ENCODE results near the gene ARX.

ARX gene

GRCh38 chrX:24988314-24988713 is 27.5 kb downstream of the ARX start:
- Histone ChIP-seq H3K4me3 (ENCODE audit: low read length) (no peak overlapping the region), H3K4me1 (ENCODE audit: control insufficient read depth, insufficient read depth, low read length) (no peaks in the 10 kb centered on the region), H3K9me3 (replicated peaks; ENCODE audit: low read length) (no peaks in the 10 kb centered on the region), H3K9ac (ENCODE audit: low read depth, low read length) (no peak overlapping the region), H3K27me3 (ENCODE audit: control insufficient read depth, insufficient read depth, low read length) (no peaks in the 10 kb centered on the region), H3K36me3 (ENCODE audit: insufficient read depth, low read length) (no peaks in the 10 kb centered on the region), H3K4me2 (ENCODE audit: low read length) (no peak overlapping the region)

- Histone ChIP-seq H3K9me3 (replicated peaks; ENCODE audit: low read length) (no peaks in the 10 kb centered on the region), H3K9ac (ENCODE audit: low read depth, low read length) (no peak overlapping the region), H3K4me2 (ENCODE audit: low read length) (no peak overlapping the region), H3K4me1 (ENCODE audit: control insufficient read depth, insufficient read depth, low read length) (no peaks in the 10 kb centered on the region), H3K4me3 (ENCODE audit: low read length) (no peak overlapping the region), H3K27me3 (ENCODE audit: control insufficient read depth, insufficient read depth, low read length) (no peaks in the 10 kb centered on the region), H3K36me3 (ENCODE audit: insufficient read depth, low read length) (no peaks in the 10 kb centered on the region)
Observed at GRCh38 chrX:24987731-24988130, 28.0 kb downstream of the ARX start.

- Histone ChIP-seq H3K9me3 (replicated peaks; ENCODE audit: low read length) (no peaks in the 10 kb centered on the region), H3K4me1 (ENCODE audit: control insufficient read depth, insufficient read depth, low read length) (no peaks in the 10 kb centered on the region), H3K36me3 (ENCODE audit: insufficient read depth, low read length) (no peaks in the 10 kb centered on the region), H3K27me3 (ENCODE audit: control insufficient read depth, insufficient read depth, low read length) (no peaks in the 10 kb centered on the region), H3K9ac (ENCODE audit: low read depth, low read length) (no peak overlapping the region), H3K4me3 (ENCODE audit: low read length) (no peak overlapping the region), H3K4me2 (ENCODE audit: low read length) (no peak overlapping the region)
Observed at GRCh38 chrX:24985120-24985519, 30.6 kb downstream of the ARX start.

GRCh38 chrX:24983931-24984330 is 31.8 kb downstream of the ARX start:
- no peaks in the 10 kb centered on the region for H3K36me3 ChIP-seq (ENCODE audit: insufficient read depth, low read length)
- no peaks in the 10 kb centered on the region for H3K9me3 ChIP-seq (replicated peaks; ENCODE audit: low read length)
- no peak overlapping the region for H3K4me2 ChIP-seq (ENCODE audit: low read length)
- H3K9ac ChIP-seq (ENCODE audit: low read depth, low read length), result no peak overlapping the region
- no peak overlapping the region for H3K4me3 ChIP-seq (ENCODE audit: low read length)
- H3K27me3 ChIP-seq (ENCODE audit: control insufficient read depth, insufficient read depth, low read length), result no peaks in the 10 kb centered on the region
- no peaks in the 10 kb centered on the region for H3K4me1 ChIP-seq (ENCODE audit: control insufficient read depth, insufficient read depth, low read length)

GRCh38 chrX:24982306-24982965 is 33.3 kb downstream of the ARX start:
- no peaks in the 10 kb centered on the region for H3K9me3 ChIP-seq (replicated peaks; ENCODE audit: low read length)
- H3K27me3 ChIP-seq (ENCODE audit: control insufficient read depth, insufficient read depth, low read length), result no peaks in the 10 kb centered on the region
- H3K9ac ChIP-seq (ENCODE audit: low read depth, low read length), result no peak overlapping the region

GRCh38 chrX:24981030-24981429 is 34.7 kb downstream of the ARX start:
- H3K27me3 ChIP-seq (ENCODE audit: control insufficient read depth, insufficient read depth, low read length), result no peaks in the 10 kb centered on the region
- H3K4me1 ChIP-seq (ENCODE audit: control insufficient read depth, insufficient read depth, low read length), result no peaks in the 10 kb centered on the region
- H3K9ac ChIP-seq (ENCODE audit: low read depth, low read length), result no peak overlapping the region
- H3K9me3 ChIP-seq (replicated peaks; ENCODE audit: low read length), result no peaks in the 10 kb centered on the region
- H3K4me2 ChIP-seq (ENCODE audit: low read length), result no peak overlapping the region
- no peak overlapping the region for H3K4me3 ChIP-seq (ENCODE audit: low read length)
- no peaks in the 10 kb centered on the region for H3K36me3 ChIP-seq (ENCODE audit: insufficient read depth, low read length)

More at GRCh38 chrX:24982306-24982965, 33.3 kb downstream of the ARX start:
- H3K4me2 ChIP-seq (ENCODE audit: low read length), result peak overlapping the region; percentile 2
- H3K36me3 ChIP-seq (ENCODE audit: insufficient read depth, low read length), result no peaks in the 10 kb centered on the region
- H3K4me3 ChIP-seq (ENCODE audit: low read length), result no peak overlapping the region
- no peaks in the 10 kb centered on the region for H3K4me1 ChIP-seq (ENCODE audit: control insufficient read depth, insufficient read depth, low read length)

GRCh38 chrX:24979081-24979480 is 36.7 kb downstream of the ARX start:
- Histone ChIP-seq H3K4me2 (ENCODE audit: low read length) (no peak overlapping the region), H3K9ac (ENCODE audit: low read depth, low read length) (no peak overlapping the region), H3K4me1 (ENCODE audit: control insufficient read depth, insufficient read depth, low read length) (no peaks in the 10 kb centered on the region), H3K9me3 (replicated peaks; ENCODE audit: low read length) (no peaks in the 10 kb centered on the region), H3K36me3 (ENCODE audit: insufficient read depth, low read length) (no peaks in the 10 kb centered on the region), H3K4me3 (ENCODE audit: low read length) (no peak overlapping the region), H3K27me3 (ENCODE audit: control insufficient read depth, insufficient read depth, low read length) (no peaks in the 10 kb centered on the region)

- H3K27me3 ChIP-seq (ENCODE audit: control insufficient read depth, insufficient read depth, low read length), result no peaks in the 10 kb centered on the region
- no peaks in the 10 kb centered on the region for H3K36me3 ChIP-seq (ENCODE audit: insufficient read depth, low read length)
- no peak overlapping the region for H3K4me3 ChIP-seq (ENCODE audit: low read length)
- H3K9ac ChIP-seq (ENCODE audit: low read depth, low read length), result no peak overlapping the region
- no peaks in the 10 kb centered on the region for H3K4me1 ChIP-seq (ENCODE audit: control insufficient read depth, insufficient read depth, low read length)
- H3K4me2 ChIP-seq (ENCODE audit: low read length), result no peak overlapping the region
- H3K9me3 ChIP-seq (replicated peaks; ENCODE audit: low read length), result no peaks in the 10 kb centered on the region
Observed at GRCh38 chrX:24969812-24970211, 46.0 kb downstream of the ARX start.

- H3K4me1 ChIP-seq (ENCODE audit: control insufficient read depth, insufficient read depth, low read length), result no peaks in the 10 kb centered on the region
- H3K4me2 ChIP-seq (ENCODE audit: low read length), result no peak overlapping the region
- no peaks in the 10 kb centered on the region for H3K27me3 ChIP-seq (ENCODE audit: control insufficient read depth, insufficient read depth, low read length)
- no peaks in the 10 kb centered on the region for H3K9me3 ChIP-seq (replicated peaks; ENCODE audit: low read length)
- H3K9ac ChIP-seq (ENCODE audit: low read depth, low read length), result no peak overlapping the region
- no peak overlapping the region for H3K4me3 ChIP-seq (ENCODE audit: low read length)
- H3K36me3 ChIP-seq (ENCODE audit: insufficient read depth, low read length), result no peaks in the 10 kb centered on the region
Observed at GRCh38 chrX:24965372-24965771, 50.4 kb downstream of the ARX start.

- Histone ChIP-seq H3K9ac (ENCODE audit: low read depth, low read length) (no peak overlapping the region), H3K4me3 (ENCODE audit: low read length) (no peak overlapping the region), H3K4me1 (ENCODE audit: control insufficient read depth, insufficient read depth, low read length) (no peaks in the 10 kb centered on the region), H3K4me2 (ENCODE audit: low read length) (no peak overlapping the region), H3K9me3 (replicated peaks; ENCODE audit: low read length) (no peaks in the 10 kb centered on the region), H3K27me3 (ENCODE audit: control insufficient read depth, insufficient read depth, low read length) (no peaks in the 10 kb centered on the region), H3K36me3 (ENCODE audit: insufficient read depth, low read length) (no peaks in the 10 kb centered on the region)
Observed at GRCh38 chrX:24963823-24964222, 51.9 kb downstream of the ARX start.

GRCh38 chrX:24961809-24962208 is 54.0 kb downstream of the ARX start:
- no peak overlapping the region for H3K4me2 ChIP-seq (ENCODE audit: low read length)
- no peaks in the 10 kb centered on the region for H3K9me3 ChIP-seq (replicated peaks; ENCODE audit: low read length)
- no peaks in the 10 kb centered on the region for H3K4me1 ChIP-seq (ENCODE audit: control insufficient read depth, insufficient read depth, low read length)
- no peaks in the 10 kb centered on the region for H3K27me3 ChIP-seq (ENCODE audit: control insufficient read depth, insufficient read depth, low read length)
- H3K36me3 ChIP-seq (ENCODE audit: insufficient read depth, low read length), result no peaks in the 10 kb centered on the region
- no peak overlapping the region for H3K4me3 ChIP-seq (ENCODE audit: low read length)
- no peak overlapping the region for H3K9ac ChIP-seq (ENCODE audit: low read depth, low read length)

- Histone ChIP-seq H3K4me2 (ENCODE audit: low read length) (no peak overlapping the region), H3K9me3 (replicated peaks; ENCODE audit: low read length) (no peaks in the 10 kb centered on the region), H3K9ac (ENCODE audit: low read depth, low read length) (no peak overlapping the region), H3K4me1 (ENCODE audit: control insufficient read depth, insufficient read depth, low read length) (no peaks in the 10 kb centered on the region), H3K27me3 (ENCODE audit: control insufficient read depth, insufficient read depth, low read length) (no peaks in the 10 kb centered on the region), H3K36me3 (ENCODE audit: insufficient read depth, low read length) (no peaks in the 10 kb centered on the region), H3K4me3 (ENCODE audit: low read length) (no peak overlapping the region)
Observed at GRCh38 chrX:24956828-24957227, 58.9 kb downstream of the ARX start.

Measured in skeletal muscle satellite cell (primary cell).